Amniotic epithelial cell (primary cell): ENCODE measurements around the gene GCN1.

ENCODE experiments used
- DNase-seq: peaks from one replicate; pipeline ENCODE4 v3.0.0-alpha.2; 2010; ENCODE audit warnings: low read depth

Gene GCN1

DNA sequence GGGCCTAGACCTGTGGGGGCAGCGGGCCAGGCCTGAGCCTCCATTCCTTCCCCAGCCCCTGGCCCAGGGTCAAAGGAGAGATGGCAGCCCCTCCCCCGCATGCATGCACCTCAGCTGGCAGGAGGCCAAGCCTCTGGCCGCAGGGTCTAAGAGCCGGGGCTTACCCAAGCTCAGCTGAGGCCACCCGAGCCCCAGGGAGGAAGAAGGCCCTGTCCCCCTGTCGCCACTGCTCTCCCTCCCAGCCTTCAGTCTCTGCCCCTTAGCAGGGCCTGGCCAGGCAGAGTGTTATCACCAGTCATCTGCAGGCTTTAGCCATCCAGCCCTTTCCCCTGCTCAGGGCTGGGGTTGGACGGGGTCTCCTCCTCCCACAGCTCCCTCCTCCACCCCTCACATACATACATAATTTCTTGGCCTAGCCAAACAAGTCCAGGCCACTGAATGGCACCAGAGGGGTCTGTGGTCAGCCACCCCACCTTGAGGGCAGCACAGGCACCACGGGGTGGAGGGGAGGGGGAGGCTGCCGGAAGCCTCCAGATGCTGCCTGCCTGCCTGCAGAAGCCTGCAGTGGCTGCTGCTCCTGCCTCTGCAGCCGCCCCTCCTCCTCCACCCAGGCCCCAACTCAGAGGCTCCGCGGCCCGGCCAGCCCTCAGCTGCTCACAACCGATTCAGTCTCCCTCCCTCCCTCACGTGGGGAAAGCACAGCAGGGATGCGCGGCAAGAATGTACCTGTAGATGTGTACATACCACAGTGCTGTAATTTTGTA lies 100.7 kb downstream of the GCN1 start:
- DNase-seq: peak; percentile 18

GRCh38 chr12:120093336-120093591 lies 101.3 kb downstream of the GCN1 start:
- DNase-seq: no peak

DNA sequence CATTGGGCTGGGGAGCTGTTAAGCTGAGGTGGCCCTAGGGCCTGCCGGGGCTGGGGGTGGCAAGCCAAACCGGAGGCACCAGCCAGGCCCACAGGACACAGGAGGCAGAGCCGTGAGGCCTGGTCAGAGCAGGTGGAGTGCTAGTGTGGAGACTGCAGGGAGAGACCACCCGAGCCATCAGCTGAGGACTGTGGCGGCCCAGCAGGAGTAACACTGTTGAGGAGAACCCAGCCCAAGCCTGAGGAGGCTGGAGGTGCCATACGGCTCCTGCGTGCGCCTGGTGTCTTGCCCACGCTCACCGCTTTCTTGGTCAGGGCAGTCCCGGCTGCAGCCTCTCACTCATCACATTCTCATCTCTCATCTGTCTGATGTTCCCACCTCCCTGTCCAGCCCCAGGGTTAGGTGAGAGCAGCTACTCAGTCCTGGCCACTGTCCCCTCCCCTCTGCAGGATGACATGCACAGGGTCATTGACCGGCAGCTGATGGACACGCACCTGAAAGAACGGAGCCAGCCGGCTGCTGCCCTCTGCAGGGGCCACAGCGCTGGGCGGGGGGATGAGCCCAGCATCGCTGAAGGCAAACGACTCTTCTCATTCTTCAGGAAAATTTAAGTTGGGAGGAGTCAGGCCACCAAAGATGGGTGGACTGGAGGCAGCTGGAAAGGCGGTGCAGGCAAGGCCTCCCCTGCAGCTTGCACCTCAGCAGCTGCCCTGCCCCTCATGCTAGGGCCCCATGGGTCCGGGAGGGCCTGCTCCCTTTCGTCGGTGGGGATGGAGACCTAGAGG lies 101.8 kb downstream of the GCN1 start:
- no peak for DNase-seq

DNA sequence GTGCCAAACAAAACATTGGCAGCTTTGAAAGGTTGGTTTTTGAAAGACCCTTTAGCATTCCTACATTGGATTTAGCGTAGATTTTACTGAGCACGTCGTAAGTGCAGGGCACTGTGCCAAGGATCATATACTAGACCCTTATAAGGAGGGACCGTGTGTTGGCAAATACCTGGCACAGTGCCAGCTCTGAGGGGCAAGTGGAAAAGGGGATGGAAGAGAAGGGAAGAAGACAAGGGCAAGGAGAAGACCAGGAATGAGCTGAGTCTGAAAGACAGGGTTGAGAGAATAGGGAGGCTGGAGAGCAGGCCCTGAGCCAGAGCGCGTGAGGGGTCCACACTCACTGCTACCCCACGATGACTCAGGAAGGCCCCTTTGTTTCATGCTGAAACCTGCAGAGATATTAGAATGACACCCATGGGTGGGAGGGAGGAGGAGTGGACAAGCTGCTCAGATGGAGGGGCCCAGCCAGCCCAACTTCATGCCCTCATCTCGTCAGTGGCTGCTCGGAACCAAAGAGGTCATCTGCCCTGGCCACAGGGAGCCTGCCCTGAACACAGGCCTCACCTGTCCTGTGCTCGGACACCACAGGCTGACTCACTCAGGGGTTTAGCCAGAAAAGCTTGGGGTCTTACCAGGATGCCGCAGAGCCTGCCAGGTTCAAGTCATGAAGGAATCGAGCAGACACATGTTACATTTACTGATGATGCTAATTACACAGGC lies 103.0 kb downstream of the GCN1 start:
- no peak for DNase-seq

- no peak for DNase-seq
Measured at GRCh38 chr12:120090626-120091295, 103.8 kb downstream of the GCN1 start.

DNA sequence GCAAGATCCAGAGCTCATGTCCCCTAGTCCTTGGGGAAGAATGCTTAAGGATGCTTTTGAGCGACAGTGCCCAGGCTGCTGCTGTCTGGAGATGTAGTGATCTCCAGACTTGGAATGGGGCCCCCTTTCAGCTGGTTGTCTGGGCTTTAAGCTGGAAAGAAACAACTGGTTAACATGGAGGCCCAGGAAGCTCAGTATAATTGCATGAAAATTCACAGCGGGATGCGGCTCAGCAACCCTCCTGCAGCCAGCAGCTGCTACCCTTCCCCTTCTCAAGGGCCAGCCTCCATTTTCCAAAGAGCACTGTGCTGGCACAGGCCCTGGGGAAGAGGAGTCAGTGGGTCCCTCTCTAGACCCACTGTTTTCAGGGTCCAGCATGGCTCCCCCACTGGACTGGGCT lies 104.3 kb downstream of the GCN1 start:
- DNase-seq: no peak

- DNase-seq: no peak
Measured at GRCh38 chr12:120089796-120090195, 104.7 kb downstream of the GCN1 start.

GRCh38 chr12:120089105-120089504 lies 105.4 kb downstream of the GCN1 start:
- DNase-seq: no peak

- peak; percentile 97 for DNase-seq
Measured at GRCh38 chr12:120086801-120087621, 107.5 kb downstream of the GCN1 start.

DNA sequence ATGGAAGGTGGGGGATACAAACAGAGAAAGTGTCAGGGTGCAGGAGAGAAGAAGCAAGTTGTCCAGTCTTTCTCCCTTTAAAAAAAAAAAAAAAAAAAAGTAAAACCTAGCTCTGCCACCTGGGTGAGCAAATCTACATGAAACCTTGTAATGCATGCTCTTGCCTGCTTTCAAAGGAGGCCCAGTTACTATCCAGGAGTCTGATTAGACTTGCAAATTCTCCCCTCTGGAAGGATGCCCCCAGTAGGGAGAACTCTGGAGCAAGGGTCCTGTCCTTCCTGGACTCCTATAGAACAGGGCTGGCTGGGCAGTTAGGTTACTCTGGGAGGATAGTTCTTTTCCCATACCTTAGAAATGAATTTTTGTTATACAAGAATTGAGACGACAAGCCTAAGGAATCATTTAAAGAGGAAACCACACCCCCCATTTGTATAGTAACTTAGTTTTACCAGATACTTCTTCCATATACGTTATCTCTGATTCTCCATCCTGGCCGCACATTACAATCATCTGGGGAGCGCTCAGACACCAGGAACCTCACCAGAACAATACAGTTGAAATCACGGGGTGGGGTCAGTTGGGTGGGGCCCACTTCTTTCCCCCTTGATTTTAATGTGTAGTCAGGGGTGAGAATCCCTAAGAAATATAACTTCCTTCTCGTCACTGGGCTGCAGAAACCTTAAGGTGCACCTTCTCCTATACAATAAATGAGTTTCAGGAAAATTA lies 108.4 kb downstream of the GCN1 start:
- no peak for DNase-seq

DNA sequence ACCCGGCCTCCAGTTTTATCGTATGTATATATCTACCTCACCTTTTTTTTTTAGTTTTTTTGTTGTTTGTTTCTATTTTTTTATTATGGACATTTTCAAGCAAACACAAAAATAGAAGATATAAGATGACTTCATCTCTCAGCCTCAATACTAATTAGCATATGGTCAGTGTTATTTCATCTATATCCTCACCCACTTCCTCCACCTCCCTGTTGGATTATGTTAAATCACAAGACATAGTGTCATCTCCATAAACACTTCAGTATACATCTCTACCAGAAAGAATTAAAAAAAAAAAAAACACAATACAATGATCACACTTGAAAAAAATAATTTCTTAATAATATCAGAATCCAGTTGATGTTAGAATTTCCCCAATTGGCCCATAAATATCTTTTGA lies 112.9 kb downstream of the GCN1 start:
- no peak for DNase-seq

DNA sequence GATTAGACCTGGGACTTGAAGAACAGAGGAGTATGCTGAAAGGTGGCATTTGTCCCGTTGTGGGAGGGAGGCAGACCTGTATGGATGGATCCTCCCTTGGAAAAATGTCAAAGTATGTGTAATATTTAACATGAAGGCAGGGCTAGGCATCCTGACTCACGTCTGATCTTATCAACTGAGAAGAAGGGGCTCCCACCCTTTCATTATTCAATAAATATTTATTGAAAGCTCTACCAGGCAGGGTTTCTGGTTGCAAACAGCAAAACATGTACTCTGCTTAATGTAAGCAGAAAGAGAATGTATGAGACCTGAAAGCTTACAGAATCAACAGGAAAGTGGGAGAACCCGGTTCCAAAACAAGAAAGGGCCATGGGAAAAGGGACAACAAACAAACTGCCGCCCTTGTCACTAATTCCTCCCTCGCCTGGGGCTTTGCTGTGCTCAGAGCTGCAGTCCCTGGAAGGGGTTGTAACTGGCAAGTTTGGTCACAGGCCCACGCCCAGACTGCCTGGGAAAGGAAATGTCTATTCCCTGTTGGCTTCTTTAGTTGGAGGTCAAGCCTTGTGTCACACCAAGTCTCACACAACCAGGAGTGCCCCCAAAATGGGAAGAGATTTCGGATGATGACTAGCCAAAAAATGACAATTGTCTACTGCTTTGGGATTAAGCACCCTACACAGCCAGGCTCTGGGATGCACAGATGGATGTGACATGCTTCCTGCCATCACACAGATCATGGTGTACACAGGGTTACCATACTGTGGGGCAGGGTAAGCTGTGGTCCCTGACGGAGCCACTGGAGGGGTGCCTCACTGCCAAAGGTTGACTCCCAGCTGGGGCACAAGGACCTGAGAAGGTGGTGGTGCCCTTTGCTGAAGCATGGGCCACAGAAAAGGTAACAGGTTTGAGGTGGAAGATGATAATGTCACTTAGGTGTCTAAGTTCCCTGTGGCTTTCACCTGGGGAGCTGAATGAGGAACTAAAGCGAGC lies 114.8 kb downstream of the GCN1 start:
- DNase-seq: no peak

DNA sequence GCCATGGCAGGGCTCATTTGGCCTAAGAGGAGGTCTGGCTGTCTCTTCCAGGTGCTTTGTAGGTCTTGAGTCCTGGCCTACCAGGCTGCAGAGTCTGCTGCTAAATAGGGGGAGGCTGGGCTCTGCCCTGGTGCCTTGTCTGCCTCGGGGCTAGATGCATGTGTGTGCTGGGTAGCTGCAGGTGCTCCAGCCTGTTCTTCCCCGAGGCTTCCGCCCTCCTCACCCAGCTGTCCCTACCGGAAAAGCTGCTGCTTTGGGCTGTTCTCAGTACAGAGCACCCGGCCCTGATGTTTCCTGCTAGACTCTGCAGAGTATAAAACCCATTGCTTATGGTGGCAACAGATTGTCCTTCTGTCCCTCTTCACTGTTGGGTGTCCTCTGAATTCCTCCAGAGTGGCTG lies 115.6 kb downstream of the GCN1 start:
- no peak for DNase-seq

GRCh38 chr12:120077260-120077659 lies 117.3 kb downstream of the GCN1 start:
- no peak for DNase-seq
